Fibroblast of lung (primary cell): ENCODE data around the gene DLG2. TPM values are rescaled to one million over a fixed set of nuclear protein-coding genes. Genes with fewer than 3 reads are reported as not detected.

Source experiments
- DNase-seq, 2 donors: peaks; one replicate each; pipeline versions ENCODE4 v3.0.0 to v3.0.0-alpha.2; 2010; ENCODE audit warnings: low read depth in 2 of 2
- H2AFZ ChIP-seq: 2 replicates; pipeline ENCODE4 v1.5.1; 2012; ENCODE audit warnings: low read length, control low read depth, inconsistent platforms
- H3K27ac ChIP-seq: 2 replicates; pipeline ENCODE4 v1.5.1; 2011; ENCODE audit warnings: low read length, control low read depth; ENCODE audit not compliant: insufficient read depth
- H3K27me3 ChIP-seq: 2 replicates; pipeline ENCODE4 v1.5.1; 2011; ENCODE audit warnings: mild to moderate bottlenecking, low read length; ENCODE audit not compliant: control insufficient read depth, insufficient read depth
- H3K36me3 ChIP-seq: 2 replicates; pipeline ENCODE4 v1.5.1; 2011; ENCODE audit warnings: low read length; ENCODE audit not compliant: control insufficient read depth, insufficient read depth
- H3K4me1 ChIP-seq: 2 replicates; pipeline ENCODE4 v1.5.1; 2011; ENCODE audit warnings: low read length; ENCODE audit not compliant: control insufficient read depth, insufficient read depth; ENCODE audit errors: extremely low read depth
- H3K4me2 ChIP-seq: 2 replicates; pipeline ENCODE4 v1.5.1; 2011; ENCODE audit warnings: low read length, control low read depth; ENCODE audit not compliant: insufficient read depth; ENCODE audit errors: extremely low read depth
- H3K4me3 ChIP-seq, 4 experiments: fragments of 200-600 bp in 1 of 4; sonication (generic) in 1 of 4; replicated peaks in 1 of 4; 2 replicates each; pipeline ENCODE4 v1.5.1; 2011 to 2016; ENCODE audit warnings: low read length in 4 of 4, low read depth in 3 of 4, mild to moderate bottlenecking in 3 of 4, control low read depth in 2 of 4, inconsistent platforms in 1 of 4, mixed read lengths in 1 of 4; ENCODE audit not compliant: insufficient read depth in 1 of 4; ENCODE audit errors: control extremely low read depth in 1 of 4
- H3K79me2 ChIP-seq: 2 replicates; pipeline ENCODE4 v1.5.1; 2012; ENCODE audit warnings: mild to moderate bottlenecking, low read length, inconsistent platforms; ENCODE audit not compliant: control insufficient read depth, insufficient read depth
- H3K9ac ChIP-seq: 2 replicates; pipeline ENCODE4 v1.5.1; 2011; ENCODE audit warnings: mild to moderate bottlenecking, low read length, control low read depth; ENCODE audit not compliant: insufficient read depth
- H3K9me3 ChIP-seq: 2 replicates; pipeline ENCODE4 v1.5.1; 2012; ENCODE audit warnings: low read depth, low read length; ENCODE audit not compliant: control insufficient read depth, insufficient read depth
- H4K20me1 ChIP-seq: 2 replicates; pipeline ENCODE4 v1.5.1; 2011; ENCODE audit warnings: low read length; ENCODE audit not compliant: control insufficient read depth, insufficient read depth; ENCODE audit errors: extremely low read depth
- EZH2 ChIP-seq: IDR thresholded peaks from 2 replicates; pipeline ENCODE4 v1.5.1; 2012; ENCODE audit warnings: low read length, control low read depth, mild to moderate bottlenecking; ENCODE audit errors: missing control alignments
- polyA plus RNA-seq, 2 donors: library from polyadenylated mRNA; depleted of rRNA in 1 of 2; stranded (reverse) in 1 of 2; unstranded in 1 of 2; fragments of >200 nt; gene quantifications; 2 replicates each; pipeline ENCODE4 v1.2.1, GENCODE V29; 2011 to 2012; ENCODE audit warnings: missing spikeins in 1 of 2
- total RNA-seq: library from RNA; depleted of rRNA; stranded (reverse); fragments of >200 nt; gene quantifications from 2 replicates; pipeline ENCODE4 v1.2.1, GENCODE V29; 2014
- TF ChIP-seq, protein P1 (sequence below), 2 donors: IDR thresholded peaks in 1 of 2; conservative IDR thresholded peaks in 1 of 2; 1 replicate in 1 of 2; 2 replicates in 1 of 2; pipeline ENCODE4 v1.5.1; 2011 to 2012; ENCODE audit warnings: low read length in 2 of 2, control low read depth in 1 of 2, inconsistent platforms in 1 of 2, low read depth in 1 of 2, mild to moderate bottlenecking in 1 of 2

Gene DLG2
- total and polyA plus RNA-seq, 2 donors (not counting 1 experiment from before 2014, with no cell fraction given): 0.77 to 2.3 TPM

DNA sequence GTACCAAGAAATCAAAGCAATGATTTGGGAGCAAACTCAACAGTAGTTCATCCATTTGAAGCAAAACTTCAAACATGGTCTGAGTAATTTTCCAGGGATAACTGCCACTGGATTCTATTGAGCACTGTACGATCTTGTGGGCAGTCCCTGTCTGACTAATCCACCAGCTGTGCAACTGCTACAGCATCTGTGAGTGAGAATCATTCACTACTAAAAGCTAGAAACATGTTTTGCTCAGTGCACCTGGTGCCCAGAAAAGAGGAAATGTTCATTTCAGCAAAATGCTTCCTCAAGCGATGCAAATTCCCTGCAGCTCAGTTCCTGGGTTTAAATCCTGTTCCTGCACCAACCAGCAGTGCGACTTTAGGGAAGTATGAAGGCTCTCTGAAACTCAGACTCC is 1077.9 kb downstream of the DLG2 start:
- Histone ChIP-seq H3K4me3 (no peak overlapping the region), H3K27me3 (no peaks in the 10 kb centered on the region), H2AFZ (no peak overlapping the region), H3K79me2 (no peaks in the 10 kb centered on the region), H3K36me3 (no peaks in the 10 kb centered on the region), H3K9ac (no peak overlapping the region), H3K4me2 (no peak overlapping the region), H3K9me3 (no peaks in the 10 kb centered on the region), H3K27ac (no peak overlapping the region), H3K4me1 (no peaks in the 10 kb centered on the region), H4K20me1 (no peaks in the 10 kb centered on the region)
- DNase-seq: peak in 1 of 2 donors; percentile 45
- TF ChIP-seq, protein P1, sequence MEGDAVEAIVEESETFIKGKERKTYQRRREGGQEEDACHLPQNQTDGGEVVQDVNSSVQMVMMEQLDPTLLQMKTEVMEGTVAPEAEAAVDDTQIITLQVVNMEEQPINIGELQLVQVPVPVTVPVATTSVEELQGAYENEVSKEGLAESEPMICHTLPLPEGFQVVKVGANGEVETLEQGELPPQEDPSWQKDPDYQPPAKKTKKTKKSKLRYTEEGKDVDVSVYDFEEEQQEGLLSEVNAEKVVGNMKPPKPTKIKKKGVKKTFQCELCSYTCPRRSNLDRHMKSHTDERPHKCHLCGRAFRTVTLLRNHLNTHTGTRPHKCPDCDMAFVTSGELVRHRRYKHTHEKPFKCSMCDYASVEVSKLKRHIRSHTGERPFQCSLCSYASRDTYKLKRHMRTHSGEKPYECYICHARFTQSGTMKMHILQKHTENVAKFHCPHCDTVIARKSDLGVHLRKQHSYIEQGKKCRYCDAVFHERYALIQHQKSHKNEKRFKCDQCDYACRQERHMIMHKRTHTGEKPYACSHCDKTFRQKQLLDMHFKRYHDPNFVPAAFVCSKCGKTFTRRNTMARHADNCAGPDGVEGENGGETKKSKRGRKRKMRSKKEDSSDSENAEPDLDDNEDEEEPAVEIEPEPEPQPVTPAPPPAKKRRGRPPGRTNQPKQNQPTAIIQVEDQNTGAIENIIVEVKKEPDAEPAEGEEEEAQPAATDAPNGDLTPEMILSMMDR (conservative IDR thresholded peaks at IDR 0.05 in 1 of 2, IDR thresholded peaks at IDR 0.05 in 1 of 2; ENCODE audit: low read depth in 1 of 2, low read length in 2 of 2): no peak
- no peak for TF ChIP-seq EZH2

DNA sequence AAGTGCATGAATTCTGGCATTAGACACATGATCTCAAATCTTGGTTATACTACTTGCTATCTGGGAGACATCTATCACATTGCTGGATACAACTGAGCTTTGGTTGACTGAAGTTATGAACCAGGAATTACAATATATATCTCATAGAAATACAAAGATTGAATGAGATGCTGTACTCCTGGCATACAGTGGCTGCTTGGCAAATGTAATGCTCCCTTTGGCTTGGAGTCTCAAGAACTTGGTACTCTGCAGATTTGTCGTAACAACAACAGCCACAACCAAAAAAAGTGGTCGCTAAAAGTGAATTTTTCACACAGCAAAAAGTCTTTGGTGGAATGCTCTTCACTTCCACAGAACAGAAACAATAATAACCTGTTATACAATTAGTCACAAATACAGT is 1082.6 kb downstream of the DLG2 start:
- no peaks in the 10 kb centered on the region for H3K79me2 ChIP-seq
- no peaks in the 10 kb centered on the region for H3K4me1 ChIP-seq
- H3K36me3 ChIP-seq: no peaks in the 10 kb centered on the region
- H3K4me3 ChIP-seq: no peak overlapping the region
- H3K9me3 ChIP-seq: no peaks in the 10 kb centered on the region
- TF ChIP-seq, protein P1 (conservative IDR thresholded peaks at IDR 0.05 in 1 of 2, IDR thresholded peaks at IDR 0.05 in 1 of 2; ENCODE audit: low read depth in 1 of 2, low read length in 2 of 2): no peak
- no peak for TF ChIP-seq EZH2
- H3K9ac ChIP-seq: no peak overlapping the region
- H2AFZ ChIP-seq: no peak overlapping the region
- H3K4me2 ChIP-seq: no peak overlapping the region
- H3K27me3 ChIP-seq: no peaks in the 10 kb centered on the region
- no peak for DNase-seq
- H4K20me1 ChIP-seq: no peaks in the 10 kb centered on the region
- no peak overlapping the region for H3K27ac ChIP-seq

DNA sequence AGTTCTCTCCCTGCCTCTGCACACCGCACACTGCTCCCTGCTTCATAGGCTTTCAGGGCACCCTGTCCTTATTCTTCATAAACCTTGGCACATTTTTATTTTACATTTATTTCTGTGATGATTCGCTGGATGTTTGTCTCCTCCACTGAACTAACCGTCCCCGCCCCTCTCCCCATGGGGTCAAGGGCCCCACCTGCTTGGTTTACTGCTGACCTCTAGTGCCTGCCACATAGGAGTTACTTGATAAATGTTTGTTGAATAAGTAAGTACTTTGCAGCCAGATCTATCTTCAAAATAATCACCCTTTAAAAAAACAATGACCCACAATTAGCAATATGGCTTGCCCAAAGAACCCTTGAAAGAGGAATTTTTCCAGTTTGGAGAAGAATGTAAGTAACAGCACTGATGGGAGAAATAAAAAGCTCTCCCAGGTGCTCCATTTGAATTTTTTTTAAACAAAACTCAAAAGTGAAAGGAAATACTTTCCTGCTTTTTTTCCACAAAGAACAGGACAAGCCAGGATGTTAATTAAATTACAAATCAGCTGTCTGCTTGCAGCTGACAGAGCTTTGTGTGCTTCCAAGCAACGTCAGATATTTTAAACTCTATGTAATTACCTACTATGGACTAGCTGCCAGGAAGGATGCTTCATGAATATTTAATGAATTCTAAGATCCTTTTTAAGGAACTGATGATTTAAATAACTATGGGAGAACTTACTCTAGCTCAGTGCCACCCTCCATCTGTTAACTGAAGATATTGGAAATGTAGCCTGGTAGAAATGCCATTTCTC is 1083.6 kb downstream of the DLG2 start:
- H3K36me3 ChIP-seq: no peaks in the 10 kb centered on the region
- TF ChIP-seq, protein P1 (conservative IDR thresholded peaks at IDR 0.05 in 1 of 2, IDR thresholded peaks at IDR 0.05 in 1 of 2; ENCODE audit: low read depth in 1 of 2, low read length in 2 of 2): no peak
- TF ChIP-seq EZH2: no peak
- H3K4me1 ChIP-seq: no peaks in the 10 kb centered on the region
- no peaks in the 10 kb centered on the region for H3K79me2 ChIP-seq
- H3K27ac ChIP-seq: no peak overlapping the region
- peak in 1 of 2 donors; percentile 6 for DNase-seq
- H3K4me2 ChIP-seq: no peak overlapping the region
- no peaks in the 10 kb centered on the region for H4K20me1 ChIP-seq
- H3K9me3 ChIP-seq: no peaks in the 10 kb centered on the region
- no peak overlapping the region for H3K4me3 ChIP-seq
- no peak overlapping the region for H2AFZ ChIP-seq
- no peak overlapping the region for H3K9ac ChIP-seq
- no peaks in the 10 kb centered on the region for H3K27me3 ChIP-seq
